ENCODE data around the gene RPP40.
"Not testable (repeated sequence)": the region's sequence is repeated elsewhere in the genome, so short reads cannot be mapped to it uniquely, and the experiment has no call there.

RPP40 gene, protein sequence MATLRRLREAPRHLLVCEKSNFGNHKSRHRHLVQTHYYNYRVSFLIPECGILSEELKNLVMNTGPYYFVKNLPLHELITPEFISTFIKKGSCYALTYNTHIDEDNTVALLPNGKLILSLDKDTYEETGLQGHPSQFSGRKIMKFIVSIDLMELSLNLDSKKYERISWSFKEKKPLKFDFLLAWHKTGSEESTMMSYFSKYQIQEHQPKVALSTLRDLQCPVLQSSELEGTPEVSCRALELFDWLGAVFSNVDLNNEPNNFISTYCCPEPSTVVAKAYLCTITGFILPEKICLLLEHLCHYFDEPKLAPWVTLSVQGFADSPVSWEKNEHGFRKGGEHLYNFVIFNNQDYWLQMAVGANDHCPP

DNA sequence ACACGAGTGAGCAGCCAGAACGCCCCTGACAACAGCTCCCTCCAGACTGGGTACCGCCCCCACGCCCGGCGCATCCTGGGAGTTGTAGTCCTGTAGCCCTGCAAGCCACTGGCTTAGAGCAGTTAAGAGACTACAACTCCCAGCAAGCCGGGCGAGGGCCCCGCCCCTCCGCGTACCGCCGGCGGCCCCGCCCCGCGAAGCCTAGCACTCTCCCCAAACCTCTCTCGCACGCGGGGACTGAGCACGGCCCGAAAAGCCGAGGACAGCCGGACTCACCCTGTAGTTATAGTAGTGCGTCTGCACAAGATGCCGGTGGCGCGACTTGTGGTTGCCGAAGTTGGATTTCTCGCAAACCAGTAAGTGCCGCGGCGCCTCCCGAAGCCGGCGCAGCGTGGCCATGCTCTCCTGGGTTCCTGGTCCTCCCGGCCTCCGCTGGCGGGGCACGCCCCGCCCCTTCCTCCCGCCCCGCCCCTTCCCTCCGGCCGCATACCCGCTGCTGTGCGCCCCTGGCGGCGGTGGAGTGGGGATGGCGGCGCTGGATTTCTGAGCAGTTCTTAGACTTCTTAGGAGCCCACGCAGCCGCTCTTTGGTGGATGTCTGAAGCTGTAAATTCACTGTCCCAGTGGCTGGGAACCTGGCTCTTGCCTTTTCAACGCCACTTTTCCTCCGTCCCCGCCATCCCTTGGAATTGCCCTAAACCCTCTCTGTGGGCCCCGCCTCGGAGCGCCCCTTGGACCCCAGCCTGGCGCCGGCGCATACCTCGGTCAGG is at the start of gene RPP40:
Gene RPP40, minus strand, starts transcription at position 434 of the 769 bp plus-strand sequence. Its CDS starts 35 bp downstream, at position 399.
- peak; percentile 96 to 97 for DNase-seq (ENCODE audit: low read depth in 2 of 2)

GRCh38 chr6:5053038-5053437 is 49.2 kb upstream of the RPP40 start:
- no peak for DNase-seq (ENCODE audit: low read depth in 2 of 2)

DNA sequence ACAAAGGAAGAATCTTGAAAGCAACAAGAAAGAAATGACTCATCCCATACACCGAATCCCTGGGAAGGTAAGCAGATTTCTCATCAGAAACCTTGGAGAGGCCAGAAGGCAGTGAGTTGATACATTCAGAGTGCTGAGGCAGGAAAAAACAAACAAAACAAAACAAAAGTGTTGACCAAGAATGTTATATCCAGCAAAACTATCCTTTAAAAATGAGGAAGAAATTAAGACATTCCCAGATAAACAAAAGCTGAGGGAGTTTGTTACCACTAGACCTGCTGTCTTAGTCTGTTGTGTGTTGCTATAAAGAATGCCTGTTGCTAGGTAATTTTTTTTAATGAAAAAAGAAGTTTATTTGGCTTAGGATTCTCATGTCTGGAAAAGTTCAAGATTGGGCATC is 47.6 kb upstream of the RPP40 start:
- no peak for DNase-seq (ENCODE audit: low read depth in 2 of 2)

- DNase-seq (ENCODE audit: low read depth in 2 of 2): no peak
Observed at GRCh38 chr6:5050009-5050408, 46.2 kb upstream of the RPP40 start.

- DNase-seq (ENCODE audit: low read depth in 2 of 2): no peak
Observed at GRCh38 chr6:5046430-5046829, 42.6 kb upstream of the RPP40 start.

DNA sequence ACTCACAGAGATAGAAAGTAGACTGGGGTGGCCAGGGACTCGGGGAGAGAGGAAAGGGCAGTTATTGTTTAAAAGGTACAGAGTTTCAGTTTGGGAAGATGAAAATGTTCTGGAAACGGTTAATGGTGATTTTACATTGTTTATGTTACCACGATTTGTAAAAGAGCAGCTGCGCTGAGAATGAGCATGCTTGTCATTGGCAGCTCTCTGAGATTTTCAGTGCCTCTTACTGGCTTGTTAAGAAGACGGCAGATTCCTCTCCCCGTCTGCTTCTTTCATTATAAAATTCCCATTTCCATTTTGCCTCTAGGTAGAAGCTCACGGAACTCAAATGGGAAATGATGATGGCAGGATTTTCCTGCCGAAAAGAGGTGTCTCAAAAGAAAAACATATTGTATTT is 41.6 kb upstream of the RPP40 start:
- no peak for DNase-seq (ENCODE audit: low read depth in 2 of 2)

GRCh38 chr6:5044866-5045265 is 41.0 kb upstream of the RPP40 start:
- no peak for DNase-seq (ENCODE audit: low read depth in 2 of 2)

DNA sequence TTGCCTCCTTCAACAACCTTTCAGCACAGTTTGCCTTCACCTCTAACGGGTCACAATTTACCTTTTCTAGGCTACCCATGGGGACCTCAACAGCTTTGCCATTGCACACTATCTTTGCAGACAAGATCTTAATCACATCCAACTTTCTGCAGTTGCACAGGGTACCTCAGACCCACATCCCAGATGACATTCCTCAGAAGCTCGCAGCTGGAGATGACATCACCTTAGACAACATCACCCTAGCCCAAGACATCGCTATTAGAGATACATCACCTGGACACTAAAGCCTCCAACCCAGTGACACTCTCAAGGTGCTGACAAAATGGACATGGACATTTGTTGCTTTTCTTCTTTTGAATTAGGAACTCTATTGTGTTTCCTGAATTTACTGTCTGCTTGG is 38.6 kb upstream of the RPP40 start:
- no peak for DNase-seq (ENCODE audit: low read depth in 2 of 2)

DNA sequence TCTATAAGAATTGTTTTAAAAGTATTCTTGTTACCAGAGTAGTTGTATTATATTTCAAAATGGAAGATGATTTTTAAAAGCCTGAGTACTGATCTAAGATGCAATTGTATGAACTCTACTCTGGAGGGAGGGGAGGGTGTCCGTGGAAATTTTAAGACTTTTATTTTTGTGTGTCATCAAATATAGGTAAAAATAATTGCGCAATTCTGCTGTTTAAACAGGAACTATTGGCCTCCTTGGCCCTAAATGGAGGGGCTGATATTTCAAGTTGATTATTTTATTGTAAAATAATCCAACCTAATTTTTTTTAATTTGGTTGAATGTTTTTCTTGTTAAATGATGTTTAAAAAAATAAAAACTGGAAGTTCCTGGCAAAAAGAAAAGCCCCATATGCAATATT is 38.1 kb upstream of the RPP40 start:
- DNase-seq (ENCODE audit: low read depth in 2 of 2): no peak

DNA sequence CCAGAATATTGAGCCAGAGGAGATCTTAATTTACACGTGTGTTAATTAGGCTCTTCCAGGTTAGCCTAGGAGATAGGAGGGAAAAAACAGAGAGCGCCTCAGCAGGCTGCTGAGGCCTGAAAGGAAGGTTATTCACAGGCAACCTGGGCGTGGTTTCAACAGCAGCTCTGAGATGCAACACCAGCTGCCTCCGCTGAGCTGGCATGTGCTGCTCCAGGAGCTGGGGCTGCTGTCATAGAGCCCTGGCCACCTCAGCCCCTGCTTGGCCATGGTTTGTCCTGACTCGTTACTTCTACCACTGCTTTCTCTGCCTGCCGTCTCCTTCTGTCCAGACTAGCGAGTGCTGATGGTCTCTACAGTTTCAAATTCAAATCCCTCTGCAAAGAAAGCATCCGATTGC is 32.4 kb upstream of the RPP40 start:
- DNase-seq (ENCODE audit: low read depth in 2 of 2): no peak

- DNase-seq (ENCODE audit: low read depth in 2 of 2): no peak
Observed at GRCh38 chr6:5034736-5035135, 30.9 kb upstream of the RPP40 start.

- DNase-seq (ENCODE audit: low read depth in 2 of 2): no peak
Observed at GRCh38 chr6:5034328-5034727, 30.5 kb upstream of the RPP40 start.

- not testable (repeated sequence) for DNase-seq (ENCODE audit: low read depth in 2 of 2)
Observed at GRCh38 chr6:5033214-5033904, 29.5 kb upstream of the RPP40 start.

DNA sequence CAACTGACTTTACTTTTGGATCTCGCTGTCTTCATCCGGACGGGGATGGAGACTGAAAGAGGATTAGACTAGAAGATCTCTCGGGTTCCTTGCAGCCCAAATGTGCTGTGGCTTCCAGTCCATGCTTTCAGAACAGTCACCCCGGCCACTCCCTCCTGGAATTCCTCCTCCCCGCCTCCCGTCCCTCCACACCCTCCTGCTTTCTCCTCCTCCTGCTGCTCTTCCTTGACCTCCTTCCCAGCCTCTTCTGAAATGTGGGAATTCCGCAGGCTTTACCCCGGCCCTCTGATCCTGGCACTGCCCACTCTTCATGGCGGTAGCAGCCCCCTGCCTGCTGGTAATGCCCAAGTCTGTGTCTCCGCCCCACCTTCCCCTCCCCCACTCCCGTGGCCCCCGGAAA is 28.9 kb upstream of the RPP40 start:
- DNase-seq (ENCODE audit: low read depth in 2 of 2): not testable (repeated sequence)

GRCh38 chr6:5031150-5031549 is 27.3 kb upstream of the RPP40 start:
- no peak for DNase-seq (ENCODE audit: low read depth in 2 of 2)

- DNase-seq (ENCODE audit: low read depth in 2 of 2): peak; percentile 66 to 74
Observed at GRCh38 chr6:5030596-5031136, 26.8 kb upstream of the RPP40 start.

DNA sequence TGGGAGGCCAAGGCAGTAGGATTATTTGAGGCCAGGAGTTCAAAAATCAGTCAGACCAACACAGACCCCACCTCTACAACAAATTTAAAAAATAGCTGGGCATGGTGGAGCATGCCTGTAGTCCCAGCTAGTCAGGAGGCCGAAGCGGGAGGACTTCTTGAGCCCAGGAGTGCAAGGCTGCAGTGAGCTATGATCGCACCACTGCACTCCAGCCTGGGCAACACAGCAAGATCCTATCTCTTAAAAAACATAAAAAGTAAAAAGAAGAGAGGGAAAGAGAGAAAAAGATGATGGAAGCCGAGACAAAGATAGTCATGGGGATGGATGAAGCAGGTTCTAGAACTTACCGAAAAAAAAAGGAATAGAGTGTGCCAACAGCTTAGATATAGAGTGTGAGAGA is 25.8 kb upstream of the RPP40 start:
- no peak for DNase-seq (ENCODE audit: low read depth in 2 of 2)

- DNase-seq (ENCODE audit: low read depth in 2 of 2): no peak
Observed at GRCh38 chr6:5028921-5029320, 25.1 kb upstream of the RPP40 start.

- DNase-seq (ENCODE audit: low read depth in 2 of 2): no peak
Observed at GRCh38 chr6:5028301-5028700, 24.5 kb upstream of the RPP40 start.

DNA sequence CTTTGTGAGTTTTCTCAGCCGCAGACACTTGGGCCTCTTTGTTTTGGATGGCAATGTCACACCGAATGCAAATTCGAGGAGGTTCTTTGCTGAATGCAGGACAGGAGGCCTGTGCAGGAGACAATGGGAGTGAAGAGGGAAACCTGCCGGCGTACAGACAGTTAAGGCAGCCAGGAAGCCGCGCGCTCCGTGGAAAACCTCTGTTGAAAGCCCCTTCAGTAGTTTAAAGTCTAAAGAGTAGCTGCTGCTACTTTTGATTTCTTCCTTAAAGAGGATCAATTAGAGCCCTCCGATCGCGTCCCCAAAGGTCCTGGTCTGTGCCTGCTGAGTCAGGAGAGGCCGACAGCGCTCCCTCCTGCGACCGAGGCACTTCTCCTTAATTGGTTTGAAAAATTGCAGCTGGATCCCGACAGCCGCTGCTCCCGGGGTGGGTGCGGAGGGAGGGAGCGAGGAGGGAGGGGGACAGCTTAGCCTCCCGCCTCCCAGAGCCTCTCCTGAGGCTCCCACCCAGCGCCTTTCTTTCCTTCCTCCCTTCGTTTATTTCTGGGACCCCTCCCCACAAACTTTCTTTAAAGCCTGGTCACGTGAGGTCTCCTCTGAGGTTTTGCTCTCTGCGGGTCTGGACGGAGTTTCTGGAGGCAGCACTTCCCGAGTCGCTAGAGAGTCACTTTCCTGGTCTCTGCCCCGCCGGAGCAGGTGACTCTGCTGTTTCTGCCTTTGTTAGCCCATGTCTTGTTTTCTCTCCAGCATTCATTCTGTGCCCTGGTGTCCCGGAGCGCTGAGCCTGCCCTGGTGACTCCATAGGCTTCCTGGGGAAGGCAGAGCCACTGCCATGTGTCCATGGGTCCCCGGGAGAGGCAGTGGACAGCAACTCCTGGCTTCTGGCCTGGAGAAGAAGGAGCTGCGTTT is 22.3 kb upstream of the RPP40 start:
- DNase-seq (ENCODE audit: low read depth in 2 of 2): no peak

GRCh38 chr6:5023923-5024322 is 20.1 kb upstream of the RPP40 start:
- no peak for DNase-seq (ENCODE audit: low read depth in 2 of 2)
